Spleen (tissue), 11 donors: ENCODE measurements around the gene HCRTR2. TPM values are rescaled to one million over a fixed set of nuclear protein-coding genes. Genes with fewer than 3 reads are reported as not detected.

Source experiments
- DNase-seq: peaks from one replicate; pipeline ENCODE4 v3.0.0-alpha.2; 2020
- H3K27ac ChIP-seq, 8 donors: fragments of 200-600 bp; sonication (generic) in 7 of 8; 1 replicate in 4 of 8; 2 replicates in 4 of 8; pipeline versions ENCODE4 v1.5.0 to v1.8.0; 2016 to 2021; ENCODE audit warnings: inconsistent platforms in 4 of 8, mild to moderate bottlenecking in 4 of 8, moderate library complexity in 1 of 8
- H3K27me3 ChIP-seq, 7 donors: fragments of 200-600 bp; sonication (generic) in 6 of 7; replicated peaks in 1 of 7; 1 replicate in 4 of 7; 2 replicates in 3 of 7; pipeline versions ENCODE4 v1.5.0 to v1.8.0; 2016 to 2021; ENCODE audit warnings: inconsistent platforms in 3 of 7, mild to moderate bottlenecking in 1 of 7
- H3K36me3 ChIP-seq, 6 donors: fragments of 200-600 bp; sonication (generic) in 5 of 6; 1 replicate in 4 of 6; 2 replicates in 2 of 6; pipeline versions ENCODE4 v1.5.0 to v1.8.0; 2016 to 2021; ENCODE audit warnings: inconsistent platforms in 2 of 6
- H3K4me1 ChIP-seq, 6 donors: fragments of 200-600 bp; sonication (generic) in 5 of 6; 1 replicate in 3 of 6; 2 replicates in 3 of 6; pipeline versions ENCODE4 v1.5.0 to v1.8.0; 2016 to 2021; ENCODE audit warnings: inconsistent platforms in 3 of 6
- H3K4me3 ChIP-seq, 8 donors: fragments of 200-600 bp; sonication (generic) in 7 of 8; 1 replicate in 4 of 8; 2 replicates in 4 of 8; pipeline versions ENCODE4 v1.5.0 to v1.8.0; 2016 to 2021; ENCODE audit warnings: inconsistent platforms in 4 of 8, mild to moderate bottlenecking in 4 of 8, moderate library complexity in 2 of 8
- H3K9me3 ChIP-seq, 8 donors: fragments of 200-600 bp; sonication (generic) in 7 of 8; 1 replicate in 4 of 8; 2 replicates in 4 of 8; pipeline versions ENCODE4 v1.5.0 to v1.8.0; 2016 to 2021; ENCODE audit warnings: inconsistent platforms in 4 of 8
- CTCF ChIP-seq, 11 experiments: fragments of 200-600 bp in 7 of 11; fragments of 450-650 bp in 4 of 11; sonication (generic) in 4 of 11; IDR thresholded peaks in 8 of 11; conservative IDR thresholded peaks in 3 of 11; 1 replicate in 7 of 11; 2 replicates in 4 of 11; pipeline versions ENCODE4 v1.4.0 to v1.8.0; 2016 to 2021; ENCODE audit warnings: antibody characterized with exemption in 11 of 11, inconsistent platforms in 4 of 11, mild to moderate bottlenecking in 1 of 11
- POLR2A ChIP-seq, 3 donors: fragments of 450-650 bp; IDR thresholded peaks; one replicate each; pipeline ENCODE4 v1.5.1; 2017; ENCODE audit warnings: antibody characterized with exemption in 3 of 3, mild to moderate bottlenecking in 1 of 3
- POLR2AphosphoS5 ChIP-seq, 3 donors: sonication (generic); formaldehyde crosslinking; IDR thresholded peaks; one replicate each; pipeline ENCODE4 v1.5.1; 2017; ENCODE audit warnings: antibody characterized with exemption in 3 of 3
- WGBS, 5 donors: extraction: QIAGEN DNeasy Blood & Tissue Kit in 3 of 5; methylation state at CpG; one replicate each; pipeline versions ENCODE4 v1.1.5 to v1.1.7; 2013 to 2018; 5-methylcytosine and 5-hydroxymethylcytosine counted together
- intact Hi-C: fragments of 100-400 bp; cut with DNase I; formaldehyde crosslinking; loops from one replicate; pipeline ENCODE4 v1.15.0; 2023; ENCODE audit warnings: low total_unique reads
- polyA plus RNA-seq, 3 donors: library from polyadenylated mRNA; stranded (reverse); fragments of 200-250 nt; gene quantifications; one replicate each; pipeline ENCODE4 v1.2.1, GENCODE V29; 2013
- total RNA-seq, 7 donors: library from RNA; depleted of rRNA in 3 of 7; stranded (reverse); fragments of >200 nt in 3 of 7; fragmentation: NEBNext Ultra II Directional in 4 of 7; extraction: Animal tissue kit (Norgen Biotek cat#: 25700) in 4 of 7; gene quantifications; one replicate each; pipeline versions ENCODE4 v1.1.0 to v1.2.1, GENCODE V29; 2016 to 2021
- donor health status: healthy with polysubstance abuse.
- donor health status: DM: no; HTN: no; CAD: no; lungs with moderate emphysema.
- donor health status: DM: no; HTN: no; CAD: no.
- donor health status: Bipolar disorder and iron deficiency.
- donor health status: healthy.
- donor health status: DM: no; HTN: no; CAD: no.
- donor health status: DM: yes; HTN: yes; CAD: no.

The HCRTR2 gene
- total and polyA plus RNA-seq, 10 donors: not detected

GRCh38 chr6:55182016-55182650, 7.8 kb downstream of the HCRTR2 start:
- no peak overlapping the region for H3K27ac ChIP-seq
- H3K4me3 ChIP-seq: no peak overlapping the region
- H3K36me3 ChIP-seq: no peaks in the 10 kb centered on the region
- no peak for TF ChIP-seq CTCF (IDR thresholded peaks at IDR 0.05 in 8 of 11, conservative IDR thresholded peaks at IDR 0.05 in 3 of 11)
- H3K9me3 ChIP-seq: peaks cover 0 to 4% (median 0%) of the 10 kb centered on the region in 8 donors
- 40 to 65% (median 48%) methylated on average over 7 of the region's 7 CpGs for WGBS, 5 donors
- intact Hi-C loops: no loop called here
- H3K4me1 ChIP-seq: no peaks in the 10 kb centered on the region
- H3K27me3 ChIP-seq: no peaks in the 10 kb centered on the region
- no peak for DNase-seq

GRCh38 chr6:55184782-55185530, 10.6 kb downstream of the HCRTR2 start:
- WGBS, 5 donors: 68 to 81% (median 76%) methylated on average over 4 of the region's 4 CpGs
- Histone ChIP-seq H3K4me3 (no peak overlapping the region), H3K4me1 (no peaks in the 10 kb centered on the region), H3K27me3 (no peaks in the 10 kb centered on the region), H3K9me3 (peaks cover 0 to 4% (median 0%) of the 10 kb centered on the region in 8 donors), H3K27ac (no peak overlapping the region), H3K36me3 (no peaks in the 10 kb centered on the region)
- intact Hi-C loops: no loop called here
- no peak for DNase-seq
- TF ChIP-seq POLR2A (IDR thresholded peaks at IDR 0.05) (no peak), CTCF (IDR thresholded peaks at IDR 0.05 in 8 of 11, conservative IDR thresholded peaks at IDR 0.05 in 3 of 11) (no peak), POLR2AphosphoS5 (IDR thresholded peaks at IDR 0.05) (no peak)

GRCh38 chr6:55198715-55199114, 24.4 kb downstream of the HCRTR2 start:
- Histone ChIP-seq H3K4me3 (no peak overlapping the region), H3K4me1 (no peaks in the 10 kb centered on the region), H3K27me3 (no peaks in the 10 kb centered on the region), H3K9me3 (no peaks in the 10 kb centered on the region), H3K27ac (no peak overlapping the region), H3K36me3 (no peaks in the 10 kb centered on the region)
- no peak for TF ChIP-seq CTCF (IDR thresholded peaks at IDR 0.05 in 8 of 11, conservative IDR thresholded peaks at IDR 0.05 in 3 of 11)
- TF ChIP-seq POLR2AphosphoS5 (IDR thresholded peaks at IDR 0.05): no peak
- no peak for TF ChIP-seq POLR2A (IDR thresholded peaks at IDR 0.05)
- intact Hi-C loops: no loop called here
- no peak for DNase-seq

GRCh38 chr6:55199239-55199638, 24.9 kb downstream of the HCRTR2 start:
- intact Hi-C loops: no loop called here
- Histone ChIP-seq H3K9me3 (no peaks in the 10 kb centered on the region), H3K4me1 (no peaks in the 10 kb centered on the region), H3K27ac (no peak overlapping the region), H3K27me3 (no peaks in the 10 kb centered on the region), H3K36me3 (no peaks in the 10 kb centered on the region), H3K4me3 (no peak overlapping the region)
- DNase-seq: no peak
- TF ChIP-seq POLR2AphosphoS5 (IDR thresholded peaks at IDR 0.05) (no peak), POLR2A (IDR thresholded peaks at IDR 0.05) (no peak), CTCF (IDR thresholded peaks at IDR 0.05 in 8 of 11, conservative IDR thresholded peaks at IDR 0.05 in 3 of 11) (no peak)
